Suprapubic skin (tissue), 4 donors: ENCODE results near the gene HMGCS2.

Experiments
- CTCF ChIP-seq, 2 donors: fragments of 200-600 bp in 1 of 2; fragments of 450-650 bp in 1 of 2; sonication (generic) in 1 of 2; IDR thresholded peaks; one replicate each; pipeline ENCODE4 v1.5.1; 2016 to 2019; ENCODE audit warnings: antibody characterized with exemption in 2 of 2, mild to moderate bottlenecking in 1 of 2, moderate library complexity in 1 of 2
- EP300 ChIP-seq: sonication (generic); formaldehyde crosslinking; IDR thresholded peaks from one replicate; pipeline ENCODE4 v1.6.1; 2017; ENCODE audit warnings: antibody characterized with exemption
- POLR2A ChIP-seq, 2 donors: fragments of 450-650 bp; IDR thresholded peaks; one replicate each; pipeline ENCODE4 v1.6.1; 2017; ENCODE audit warnings: antibody characterized with exemption in 2 of 2, mild to moderate bottlenecking in 2 of 2, moderate library complexity in 2 of 2
- POLR2AphosphoS5 ChIP-seq, 3 donors: sonication (generic); formaldehyde crosslinking; IDR thresholded peaks; one replicate each; pipeline ENCODE4 v1.6.1; 2017; ENCODE audit warnings: antibody characterized with exemption in 3 of 3

DNA sequence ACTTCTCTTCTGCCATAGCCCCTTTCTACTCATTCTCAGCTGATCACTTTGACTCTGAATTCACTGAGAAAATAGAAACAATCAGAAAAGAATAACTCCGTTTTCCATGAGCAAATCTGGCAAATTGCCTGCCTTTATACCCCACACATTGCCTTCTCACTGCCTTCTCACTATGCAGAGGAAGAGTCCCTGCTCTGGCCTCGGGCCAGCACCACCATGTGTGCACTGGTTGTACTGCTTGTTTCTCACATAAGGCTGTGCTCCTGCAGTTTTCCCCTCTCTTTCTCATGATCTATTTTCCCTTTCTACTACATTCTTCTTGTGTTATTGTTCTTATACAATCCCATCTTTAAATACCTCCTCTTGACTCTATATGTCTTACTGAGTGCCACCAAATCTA lies 2.3 kb upstream of the HMGCS2 start:
- TF ChIP-seq CTCF (IDR thresholded peaks at IDR 0.05) (no peak), POLR2AphosphoS5 (IDR thresholded peaks at IDR 0.05) (no peak), EP300 (no peak), POLR2A (IDR thresholded peaks at IDR 0.05) (no peak)
